ENCODE data around the gene SYNCRIP. TPM values are rescaled to one million over a fixed set of nuclear protein-coding genes. Genes with fewer than 3 reads are reported as not detected.

Gene SYNCRIP
- total RNA-seq, 1 donor from 2014 or later: 25.3 TPM

- no peak for DNase-seq (ENCODE audit: low spot score in 2 of 2)
- peaks cover 4 to 18% of the 10 kb centered on the region in 2 donors for H3K9me3 ChIP-seq
- TF ChIP-seq CTCF (IDR thresholded peaks at IDR 0.05): no peak
- no peaks in the 10 kb centered on the region for H3K27me3 ChIP-seq
- H3K27ac ChIP-seq: no peak overlapping the region
- intact Hi-C loops (cut with DNase I): no loop called here
- H3K4me3 ChIP-seq: no peak overlapping the region
- H3K36me3 ChIP-seq: no peaks in the 10 kb centered on the region
- peaks cover 0 to 3% of the 10 kb centered on the region in 2 donors for H3K4me1 ChIP-seq
These were observed 63.1 kb downstream of the SYNCRIP start for GRCh38 chr6:85579581-85579980.

GRCh38 chr6:85576476-85576875 is 66.2 kb downstream of the SYNCRIP start:
- peaks cover 0 to 3% of the 10 kb centered on the region in 2 donors for H3K4me1 ChIP-seq
- TF ChIP-seq CTCF (IDR thresholded peaks at IDR 0.05): no peak
- intact Hi-C loops (cut with DNase I): no loop called here
- no peaks in the 10 kb centered on the region for H3K9me3 ChIP-seq
- DNase-seq (ENCODE audit: low spot score in 2 of 2): no peak
- H3K4me3 ChIP-seq: no peak overlapping the region
- H3K27me3 ChIP-seq: no peaks in the 10 kb centered on the region
- H3K27ac ChIP-seq: no peak overlapping the region
- peaks cover 3 to 4% of the 10 kb centered on the region in 2 donors for H3K36me3 ChIP-seq

- intact Hi-C loops (cut with DNase I): no loop called here
- no peak overlapping the region for H3K4me3 ChIP-seq
These were observed 67.6 kb downstream of the SYNCRIP start for GRCh38 chr6:85574932-85575598.

GRCh38 chr6:85569323-85569722 is 73.4 kb downstream of the SYNCRIP start:
- Histone ChIP-seq H3K36me3 (peaks cover 16 to 29% of the 10 kb centered on the region in 2 donors), H3K9me3 (no peaks in the 10 kb centered on the region), H3K27me3 (no peaks in the 10 kb centered on the region), H3K27ac (no peak overlapping the region), H3K4me1 (no peaks in the 10 kb centered on the region), H3K4me3 (no peak overlapping the region)
- no peak for TF ChIP-seq CTCF (IDR thresholded peaks at IDR 0.05)
- DNase-seq (ENCODE audit: low spot score in 2 of 2): no peak
- intact Hi-C loops (cut with DNase I): no loop called here

More at GRCh38 chr6:85574932-85575598, 67.6 kb downstream of the SYNCRIP start:
- Histone ChIP-seq H3K27me3 (no peaks in the 10 kb centered on the region), H3K27ac (no peak overlapping the region), H3K9me3 (no peaks in the 10 kb centered on the region), H3K36me3 (peaks cover 11 to 13% of the 10 kb centered on the region in 2 donors), H3K4me1 (peaks cover 0 to 3% of the 10 kb centered on the region in 2 donors)
- no peak for DNase-seq (ENCODE audit: low spot score in 2 of 2)
- no peak for TF ChIP-seq CTCF (IDR thresholded peaks at IDR 0.05)

- no peak for DNase-seq (ENCODE audit: low spot score in 2 of 2)
- Histone ChIP-seq H3K27ac (no peak overlapping the region), H3K36me3 (peaks cover 16 to 33% of the 10 kb centered on the region in 2 donors), H3K9me3 (no peaks in the 10 kb centered on the region), H3K27me3 (no peaks in the 10 kb centered on the region), H3K4me3 (no peak overlapping the region), H3K4me1 (no peaks in the 10 kb centered on the region)
- intact Hi-C loops (cut with DNase I): no loop called here
- TF ChIP-seq CTCF (IDR thresholded peaks at IDR 0.05): no peak
These were observed 74.3 kb downstream of the SYNCRIP start for GRCh38 chr6:85568411-85568810.

All from ascending aorta (tissue), 2 donors.